Right lobe of liver (tissue), 6 donors: ENCODE results near the gene CHRNA1. TPM values are rescaled to one million over a fixed set of nuclear protein-coding genes. Genes with fewer than 3 reads are reported as not detected.

ENCODE experiments used
- ATAC-seq, 4 donors: fragments of 200-7000 bp; cut with Tn5 transposase; one replicate each; pipeline ENCODE4 v1.9.1; 2020; ENCODE audit warnings: mild to moderate bottlenecking in 4 of 4, moderate library complexity in 4 of 4
- DNase-seq, 3 donors: peaks; one replicate each; pipeline ENCODE4 v3.0.0-alpha.2; 2020
- H3K27ac ChIP-seq, 3 donors: fragments of 200-600 bp; one replicate each; pipeline ENCODE4 v1.8.0; 2022
- H3K27me3 ChIP-seq, 2 donors: fragments of 200-600 bp; one replicate each; pipeline ENCODE4 v1.8.0; 2022
- H3K36me3 ChIP-seq, 4 donors: fragments of 200-600 bp; sonication (generic) in 1 of 4; one replicate each; pipeline versions ENCODE4 v1.5.1 to v1.8.0; 2017 to 2022; ENCODE audit warnings: control low read depth in 1 of 4
- H3K4me1 ChIP-seq, 4 donors: fragments of 200-600 bp; sonication (generic) in 1 of 4; one replicate each; pipeline versions ENCODE4 v1.5.1 to v1.8.0; 2017 to 2022; ENCODE audit warnings: control low read depth in 1 of 4
- H3K4me3 ChIP-seq, 3 donors: fragments of 200-600 bp; one replicate each; pipeline ENCODE4 v1.8.0; 2022
- H3K9me3 ChIP-seq, 4 donors: fragments of 200-600 bp; sonication (generic) in 1 of 4; one replicate each; pipeline versions ENCODE4 v1.5.1 to v1.8.0; 2017 to 2022; ENCODE audit warnings: control low read depth in 1 of 4
- POLR2A ChIP-seq: fragments of 450-650 bp; IDR thresholded peaks from one replicate; pipeline ENCODE4 v1.6.1; 2017; ENCODE audit warnings: antibody characterized with exemption, mild to moderate bottlenecking
- WGBS: methylation state at CpG from one replicate; pipeline ENCODE4 v1.1.6; 2018; ENCODE audit warnings: low coverage, low lambda C conversion rate; ENCODE audit not compliant: insufficient coverage; ENCODE audit errors: missing lambda C conversion rate; 5-methylcytosine and 5-hydroxymethylcytosine counted together
- intact Hi-C, 2 donors: fragments of 100-400 bp; cut with DNase I; formaldehyde crosslinking; loops; one replicate each; pipeline versions ENCODE4 v1.11.2 to v1.14.1; 2022
- long read RNA-seq: library from polyadenylated mRNA; unstranded; transcript quantifications from one replicate; pipeline ENCODE4 v2.0.0, GENCODE V29; 2019
- total RNA-seq, 6 experiments: library from RNA; depleted of rRNA in 2 of 6; stranded (reverse); fragments of >200 nt in 2 of 6; fragmentation: NEBNext Ultra II Directional in 3 of 6; extraction: Animal tissue kit (Norgen Biotek cat#: 25700) in 3 of 6; gene quantifications; one replicate each; pipeline versions ENCODE4 v1.1.0 to v1.2.4, GENCODE V29; 2016 to 2023
- TF ChIP-seq, protein P1 (sequence below), 4 donors: fragments of 200-600 bp in 3 of 4; fragments of 450-650 bp in 1 of 4; IDR thresholded peaks; one replicate each; pipeline versions ENCODE4 v1.5.1 to v1.8.0; 2016 to 2022; ENCODE audit warnings: antibody characterized with exemption in 4 of 4, mild to moderate bottlenecking in 2 of 4
- donor health status: DM: no; HTN: yes; CAD: no.
- donor health status: DM: no; HTN: no; CAD: no.
- donor health status: DM: no; HTN: no; CAD: no.
- donor health status: DM: no; HTN: yes; CAD: no.
- donor health status: DM: no; HTN: yes; CAD: no.

Gene CHRNA1
- under 1 TPM in 1 of 6 experiments, not detected in 5; 0.19 TPM for total RNA-seq
- long read RNA-seq, result 0 reads

DNA sequence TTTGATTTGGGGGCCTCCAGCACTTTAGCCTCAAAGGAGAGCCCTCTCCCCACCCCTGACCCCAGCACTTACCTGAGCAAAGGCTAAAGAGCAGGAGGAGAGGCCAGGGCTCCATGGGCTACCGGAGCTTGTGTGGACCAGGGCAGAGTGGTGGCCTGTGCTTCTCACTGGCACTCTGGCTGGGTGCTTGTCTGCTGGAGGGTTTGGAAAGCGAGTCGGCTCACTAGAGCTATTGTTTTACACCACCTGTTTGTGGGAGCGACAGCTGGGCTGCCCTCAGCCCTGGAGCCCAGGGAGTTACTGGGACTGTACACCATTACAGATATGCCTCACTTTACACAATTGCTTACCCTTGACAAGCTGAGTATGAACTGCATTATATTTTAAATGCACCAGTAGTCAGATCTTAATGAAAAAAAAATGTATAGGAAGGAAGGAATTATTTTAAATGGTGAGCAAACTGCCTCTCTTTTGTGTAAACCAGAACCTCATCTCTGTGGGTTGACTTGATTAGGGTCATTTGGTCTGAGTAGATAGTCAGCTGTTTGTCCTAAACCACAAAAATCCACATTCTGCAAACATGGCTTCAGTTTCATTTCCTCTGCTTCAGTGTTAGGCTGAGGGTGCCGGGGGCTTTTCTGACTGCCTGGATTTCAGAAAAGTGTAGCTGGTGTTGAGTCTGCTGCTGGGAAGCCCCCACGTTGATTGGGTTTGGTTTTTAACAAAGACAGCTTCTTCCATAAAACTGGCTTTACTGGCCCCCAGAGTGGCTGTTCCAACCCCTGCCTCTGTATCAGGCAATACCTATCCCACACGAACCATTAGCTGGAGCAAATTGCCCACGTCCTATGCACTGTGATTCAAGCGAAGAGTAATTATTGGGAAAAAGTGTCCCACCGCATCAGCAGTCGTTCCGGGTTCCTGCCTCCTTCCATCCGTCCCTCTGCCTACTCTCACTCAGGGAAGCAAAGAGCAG is at the start of gene CHRNA1:
Gene CHRNA1 (minus strand): TSS at position 193 of the 976 bp plus-strand sequence. CDS start 78 bp downstream, at position 115.
- Histone ChIP-seq H3K4me3 (no peak within 1 kb of the TSS), H3K4me1 (no peaks in the 10 kb centered on the region), H3K36me3 (no peaks in the 10 kb centered on the region), H3K27ac (no peak within 1 kb of the TSS), H3K9me3 (no peaks in the 10 kb centered on the region), H3K27me3 (no peaks in the 10 kb centered on the region)
- no peak for DNase-seq
- intact Hi-C loops, result no loop called here
- peak in 3 of 4 donors; percentile 22 to 38 (median 38) for ATAC-seq
- WGBS, result 76% methylated on average over 7 of the region's 13 CpGs
- TF ChIP-seq, protein P1, sequence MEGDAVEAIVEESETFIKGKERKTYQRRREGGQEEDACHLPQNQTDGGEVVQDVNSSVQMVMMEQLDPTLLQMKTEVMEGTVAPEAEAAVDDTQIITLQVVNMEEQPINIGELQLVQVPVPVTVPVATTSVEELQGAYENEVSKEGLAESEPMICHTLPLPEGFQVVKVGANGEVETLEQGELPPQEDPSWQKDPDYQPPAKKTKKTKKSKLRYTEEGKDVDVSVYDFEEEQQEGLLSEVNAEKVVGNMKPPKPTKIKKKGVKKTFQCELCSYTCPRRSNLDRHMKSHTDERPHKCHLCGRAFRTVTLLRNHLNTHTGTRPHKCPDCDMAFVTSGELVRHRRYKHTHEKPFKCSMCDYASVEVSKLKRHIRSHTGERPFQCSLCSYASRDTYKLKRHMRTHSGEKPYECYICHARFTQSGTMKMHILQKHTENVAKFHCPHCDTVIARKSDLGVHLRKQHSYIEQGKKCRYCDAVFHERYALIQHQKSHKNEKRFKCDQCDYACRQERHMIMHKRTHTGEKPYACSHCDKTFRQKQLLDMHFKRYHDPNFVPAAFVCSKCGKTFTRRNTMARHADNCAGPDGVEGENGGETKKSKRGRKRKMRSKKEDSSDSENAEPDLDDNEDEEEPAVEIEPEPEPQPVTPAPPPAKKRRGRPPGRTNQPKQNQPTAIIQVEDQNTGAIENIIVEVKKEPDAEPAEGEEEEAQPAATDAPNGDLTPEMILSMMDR (IDR thresholded peaks at IDR 0.05), result no peak
- TF ChIP-seq POLR2A, result no peak

DNA sequence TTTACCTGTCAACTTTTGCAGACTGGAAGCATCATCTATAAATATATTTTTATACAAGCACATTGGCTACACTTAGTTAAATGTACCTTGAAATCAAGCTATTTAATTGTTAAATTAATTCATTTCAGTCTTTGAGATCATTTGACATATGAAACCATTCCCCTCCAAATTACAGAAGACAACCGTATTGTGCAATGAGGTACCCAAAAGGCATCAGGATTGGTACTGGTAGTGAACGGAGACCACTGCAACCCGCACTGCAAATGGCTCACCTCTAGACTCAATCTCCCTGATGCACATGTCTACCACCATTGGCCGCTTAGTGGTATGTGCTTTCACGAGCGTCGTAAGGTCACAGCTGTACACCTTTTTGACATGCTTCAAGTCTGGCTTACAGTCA is 47.8 kb upstream of the CHRNA1 start:
- no peak for TF ChIP-seq POLR2A
- TF ChIP-seq, protein P1 (IDR thresholded peaks at IDR 0.05), result no peak
- no peak overlapping the region for H3K4me3 ChIP-seq
- H3K36me3 ChIP-seq, result no peaks in the 10 kb centered on the region
- H3K27me3 ChIP-seq, result no peaks in the 10 kb centered on the region
- H3K27ac ChIP-seq, result no peak overlapping the region
- no peaks in the 10 kb centered on the region for H3K9me3 ChIP-seq
- intact Hi-C loops, result no loop called here
- WGBS, result 100% methylated on average over 7 of the region's 7 CpGs
- ATAC-seq (no peak), DNase-seq (no peak)
- no peaks in the 10 kb centered on the region for H3K4me1 ChIP-seq

DNA sequence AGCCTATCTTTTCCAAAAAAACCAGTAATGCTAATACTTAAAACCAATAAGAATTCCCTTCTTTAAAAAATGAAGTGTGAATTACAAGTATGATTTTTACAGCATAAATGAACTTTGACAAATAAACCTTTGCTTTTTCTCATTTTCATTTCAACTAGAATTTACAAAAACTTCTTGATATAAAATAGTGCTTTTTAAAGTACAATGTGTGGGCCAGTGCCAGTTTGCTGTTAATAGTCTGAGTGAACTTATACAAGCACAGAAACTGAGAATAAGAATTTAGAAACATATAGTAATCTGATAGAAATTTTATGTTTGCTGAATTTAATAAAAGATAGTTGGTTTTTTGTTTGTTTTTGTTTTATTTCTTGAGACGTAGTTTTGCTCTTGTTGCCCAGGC is 43.7 kb upstream of the CHRNA1 start:
- TF ChIP-seq POLR2A, result no peak
- TF ChIP-seq, protein P1 (IDR thresholded peaks at IDR 0.05), result no peak
- Histone ChIP-seq H3K4me1 (no peaks in the 10 kb centered on the region), H3K36me3 (no peaks in the 10 kb centered on the region), H3K9me3 (no peaks in the 10 kb centered on the region), H3K27ac (no peak overlapping the region), H3K27me3 (no peaks in the 10 kb centered on the region), H3K4me3 (no peak overlapping the region)
- intact Hi-C loops, result no loop called here
- WGBS, result 89% methylated on average over 1 of the region's 1 CpG
- DNase-seq (no peak), ATAC-seq (no peak)

DNA sequence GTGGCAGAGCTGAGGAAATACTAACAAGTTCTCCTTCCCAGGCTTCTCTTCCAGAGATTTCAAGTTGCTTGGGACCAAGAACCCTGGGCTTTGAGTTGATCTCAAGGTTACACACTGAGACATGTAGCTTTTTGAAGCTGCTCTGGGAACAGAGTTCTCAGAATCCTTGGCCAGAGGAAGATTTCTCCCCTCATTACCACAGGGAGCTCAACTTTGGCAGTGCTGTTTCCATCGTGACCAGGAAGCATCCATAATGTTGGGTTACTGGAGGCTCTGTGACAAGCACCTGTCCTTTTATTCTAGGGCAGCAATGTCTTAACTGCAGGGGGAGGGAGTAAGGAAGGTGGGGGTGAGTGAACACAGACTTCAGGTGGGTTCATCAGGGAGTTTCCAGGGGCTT is 41.5 kb upstream of the CHRNA1 start:
- Histone ChIP-seq H3K4me1 (no peaks in the 10 kb centered on the region), H3K27me3 (no peaks in the 10 kb centered on the region), H3K36me3 (no peaks in the 10 kb centered on the region), H3K9me3 (no peaks in the 10 kb centered on the region), H3K27ac (no peak overlapping the region), H3K4me3 (no peak overlapping the region)
- no peak for DNase-seq
- intact Hi-C loops, result no loop called here
- no peak for TF ChIP-seq POLR2A
- TF ChIP-seq, protein P1 (IDR thresholded peaks at IDR 0.05), result no peak
- no peak for ATAC-seq
- 70% methylated on average over 1 of the region's 1 CpG for WGBS
